Measurements from ENCODE around the gene PRKCH.

Gene PRKCH

GRCh38 chr14:61530296-61530695 is 208.9 kb downstream of the PRKCH start:
- H3K4me1 Mint-ChIP-seq, result peaks cover 93% of the 10 kb centered on the region
- peak overlapping the region in 1 of 2 donors; percentile 78 for H3K27ac Mint-ChIP-seq
- ATAC-seq, result no peak

GRCh38 chr14:61530896-61531295 is 209.5 kb downstream of the PRKCH start:
- DNase-seq (no peak), ATAC-seq (no peak)
- Mint-ChIP-seq H3K4me3 (peak overlapping the region in 1 of 2 donors; percentile 66), H3K9me3 (peaks cover 0 to 11% of the 10 kb centered on the region in 2 donors), H3K27me3 (no peaks in the 10 kb centered on the region), H3K4me1 (peaks cover 93% of the 10 kb centered on the region), H3K27ac (peak overlapping the region in 1 of 2 donors; percentile 78)

More at GRCh38 chr14:61530296-61530695, 208.9 kb downstream of the PRKCH start:
- Mint-ChIP-seq H3K27me3 (no peaks in the 10 kb centered on the region), H3K4me3 (peak overlapping the region; percentile 31 to 66), H3K9me3 (peaks cover 0 to 11% of the 10 kb centered on the region in 2 donors)
- DNase-seq, result no peak

GRCh38 chr14:61531465-61532122 is 210.2 kb downstream of the PRKCH start:
- no peak for DNase-seq
- H3K27me3 Mint-ChIP-seq, result no peaks in the 10 kb centered on the region
- no peak overlapping the region for H3K27ac Mint-ChIP-seq
- H3K9me3 Mint-ChIP-seq, result peaks cover 0 to 11% of the 10 kb centered on the region in 2 donors
- H3K4me3 Mint-ChIP-seq, result peak overlapping the region in 1 of 2 donors; percentile 66
- H3K4me1 Mint-ChIP-seq, result peaks cover 93% of the 10 kb centered on the region
- no peak for ATAC-seq

- H3K27me3 Mint-ChIP-seq, result no peaks in the 10 kb centered on the region
- peaks cover 93% of the 10 kb centered on the region for H3K4me1 Mint-ChIP-seq
- H3K9me3 Mint-ChIP-seq, result peaks cover 0 to 11% of the 10 kb centered on the region in 2 donors
- H3K4me3 Mint-ChIP-seq, result peak overlapping the region in 1 of 2 donors; percentile 24
- H3K27ac Mint-ChIP-seq, result peak overlapping the region in 1 of 2 donors; percentile 46
- DNase-seq (no peak), ATAC-seq (no peak)
These were observed 210.7 kb downstream of the PRKCH start for GRCh38 chr14:61532123-61532505.

GRCh38 chr14:61532763-61533162 is 211.4 kb downstream of the PRKCH start:
- Mint-ChIP-seq H3K9me3 (peaks cover 0 to 11% of the 10 kb centered on the region in 2 donors), H3K4me3 (peak overlapping the region in 1 of 2 donors; percentile 36), H3K4me1 (peaks cover 93% of the 10 kb centered on the region), H3K27me3 (no peaks in the 10 kb centered on the region), H3K27ac (no peak overlapping the region)
- DNase-seq (no peak), ATAC-seq (no peak)

GRCh38 chr14:61533513-61534255 is 212.3 kb downstream of the PRKCH start:
- ATAC-seq (peak; percentile 71), DNase-seq (no peak)
- peaks cover 0 to 3% of the 10 kb centered on the region in 2 donors for H3K9me3 Mint-ChIP-seq
- H3K4me1 Mint-ChIP-seq, result peaks cover 93% of the 10 kb centered on the region
- peak overlapping the region; percentile 36 to 42 for H3K4me3 Mint-ChIP-seq
- H3K27ac Mint-ChIP-seq, result peak overlapping the region; percentile 76 to 88
- H3K27me3 Mint-ChIP-seq, result no peaks in the 10 kb centered on the region

GRCh38 chr14:61535032-61535431 is 213.7 kb downstream of the PRKCH start:
- DNase-seq (no peak), ATAC-seq (no peak)
- peak overlapping the region; percentile 81 to 84 for H3K27ac Mint-ChIP-seq
- peaks cover 99% of the 10 kb centered on the region for H3K4me1 Mint-ChIP-seq
- no peak overlapping the region for H3K4me3 Mint-ChIP-seq
- H3K27me3 Mint-ChIP-seq, result no peaks in the 10 kb centered on the region
- no peaks in the 10 kb centered on the region for H3K9me3 Mint-ChIP-seq

- H3K27ac Mint-ChIP-seq, result peak overlapping the region in 1 of 2 donors; percentile 84
- no peak for ATAC-seq
- no peak for DNase-seq
- H3K4me1 Mint-ChIP-seq, result peaks cover 97% of the 10 kb centered on the region
- no peaks in the 10 kb centered on the region for H3K27me3 Mint-ChIP-seq
- H3K9me3 Mint-ChIP-seq, result no peaks in the 10 kb centered on the region
- peak overlapping the region in 1 of 2 donors; percentile 19 for H3K4me3 Mint-ChIP-seq
These were observed 214.1 kb downstream of the PRKCH start for GRCh38 chr14:61535458-61535857.

GRCh38 chr14:61536661-61537562 is 215.5 kb downstream of the PRKCH start:
- Mint-ChIP-seq H3K27ac (peak overlapping the region; percentile 90 to 95), H3K4me1 (peaks cover 93% of the 10 kb centered on the region), H3K4me3 (peak overlapping the region; percentile 15 to 67)

GRCh38 chr14:61537563-61538463 is 216.4 kb downstream of the PRKCH start:
- H3K4me3 Mint-ChIP-seq, result peak overlapping the region; percentile 49 to 67
- DNase-seq (peak in 1 of 2 donors; percentile 39), ATAC-seq (peak; percentile 70)
- peak overlapping the region; percentile 90 to 95 for H3K27ac Mint-ChIP-seq
- H3K4me1 Mint-ChIP-seq, result peaks cover 84% of the 10 kb centered on the region
- no peaks in the 10 kb centered on the region for H3K9me3 Mint-ChIP-seq
- no peaks in the 10 kb centered on the region for H3K27me3 Mint-ChIP-seq

More at GRCh38 chr14:61536661-61537562, 215.5 kb downstream of the PRKCH start:
- Mint-ChIP-seq H3K27me3 (no peaks in the 10 kb centered on the region), H3K9me3 (no peaks in the 10 kb centered on the region)
- ATAC-seq (no peak), DNase-seq (no peak)

- DNase-seq (no peak), ATAC-seq (no peak)
- Mint-ChIP-seq H3K27me3 (no peaks in the 10 kb centered on the region), H3K4me3 (peak overlapping the region in 1 of 2 donors; percentile 67), H3K9me3 (no peaks in the 10 kb centered on the region), H3K4me1 (peaks cover 77% of the 10 kb centered on the region), H3K27ac (peak overlapping the region; percentile 90 to 95)
These were observed 217.2 kb downstream of the PRKCH start for GRCh38 chr14:61538464-61539022.

GRCh38 chr14:61539631-61540030 is 218.3 kb downstream of the PRKCH start:
- no peak for ATAC-seq

GRCh38 chr14:61540931-61541330 is 219.6 kb downstream of the PRKCH start:
- no peaks in the 10 kb centered on the region for H3K9me3 Mint-ChIP-seq
- DNase-seq (no peak), ATAC-seq (no peak)
- H3K4me1 Mint-ChIP-seq, result peaks cover 68% of the 10 kb centered on the region
- peak overlapping the region in 1 of 2 donors; percentile 29 for H3K27ac Mint-ChIP-seq
- H3K27me3 Mint-ChIP-seq, result no peaks in the 10 kb centered on the region
- no peak overlapping the region for H3K4me3 Mint-ChIP-seq

More at GRCh38 chr14:61539631-61540030, 218.3 kb downstream of the PRKCH start:
- H3K4me1 Mint-ChIP-seq, result peaks cover 68% of the 10 kb centered on the region
- H3K27me3 Mint-ChIP-seq, result no peaks in the 10 kb centered on the region
- H3K9me3 Mint-ChIP-seq, result no peaks in the 10 kb centered on the region
- no peak for DNase-seq
- no peak overlapping the region for H3K4me3 Mint-ChIP-seq
- H3K27ac Mint-ChIP-seq, result no peak overlapping the region
